ENCODE measurements around the gene SLC39A11.

Gene SLC39A11

DNA sequence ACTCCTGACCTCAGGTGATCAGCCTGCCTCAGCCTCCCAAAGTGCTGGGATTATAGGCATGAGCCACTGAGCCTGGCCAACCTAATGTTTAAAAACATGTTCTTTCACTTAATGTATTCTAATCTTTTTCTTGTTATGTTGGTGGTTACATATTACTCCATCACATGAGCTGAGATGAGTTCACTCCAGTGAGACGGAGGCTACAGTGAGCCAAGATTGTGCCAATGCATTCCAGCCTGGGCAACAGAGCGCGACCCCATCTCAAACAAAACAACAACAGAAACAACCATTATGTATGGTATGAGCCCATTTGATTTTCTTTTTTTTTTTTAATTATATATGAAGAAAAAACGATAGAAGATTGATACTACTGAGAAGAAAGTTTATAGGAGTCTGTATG is 39.6 kb downstream of the SLC39A11 start:
- peaks cover 2% of the 10 kb centered on the region for H3K9me3 Mint-ChIP-seq
- peak overlapping the region in 2 of 3 experiments; percentile 53 to 56 for H3K27ac Mint-ChIP-seq
- H3K4me1 Mint-ChIP-seq = peaks cover 6% of the 10 kb centered on the region
- H3K4me3 Mint-ChIP-seq = no peak overlapping the region
- peaks cover 15% of the 10 kb centered on the region for H3K36me3 Mint-ChIP-seq (ENCODE audit: low read depth)
- TF ChIP-seq, protein P1, sequence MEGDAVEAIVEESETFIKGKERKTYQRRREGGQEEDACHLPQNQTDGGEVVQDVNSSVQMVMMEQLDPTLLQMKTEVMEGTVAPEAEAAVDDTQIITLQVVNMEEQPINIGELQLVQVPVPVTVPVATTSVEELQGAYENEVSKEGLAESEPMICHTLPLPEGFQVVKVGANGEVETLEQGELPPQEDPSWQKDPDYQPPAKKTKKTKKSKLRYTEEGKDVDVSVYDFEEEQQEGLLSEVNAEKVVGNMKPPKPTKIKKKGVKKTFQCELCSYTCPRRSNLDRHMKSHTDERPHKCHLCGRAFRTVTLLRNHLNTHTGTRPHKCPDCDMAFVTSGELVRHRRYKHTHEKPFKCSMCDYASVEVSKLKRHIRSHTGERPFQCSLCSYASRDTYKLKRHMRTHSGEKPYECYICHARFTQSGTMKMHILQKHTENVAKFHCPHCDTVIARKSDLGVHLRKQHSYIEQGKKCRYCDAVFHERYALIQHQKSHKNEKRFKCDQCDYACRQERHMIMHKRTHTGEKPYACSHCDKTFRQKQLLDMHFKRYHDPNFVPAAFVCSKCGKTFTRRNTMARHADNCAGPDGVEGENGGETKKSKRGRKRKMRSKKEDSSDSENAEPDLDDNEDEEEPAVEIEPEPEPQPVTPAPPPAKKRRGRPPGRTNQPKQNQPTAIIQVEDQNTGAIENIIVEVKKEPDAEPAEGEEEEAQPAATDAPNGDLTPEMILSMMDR (IDR thresholded peaks at IDR 0.05; ENCODE audit: unreplicated experiment in 3 of 3) = no peak
- H3K27me3 Mint-ChIP-seq (ENCODE audit: low read depth) = no peaks in the 10 kb centered on the region

DNA sequence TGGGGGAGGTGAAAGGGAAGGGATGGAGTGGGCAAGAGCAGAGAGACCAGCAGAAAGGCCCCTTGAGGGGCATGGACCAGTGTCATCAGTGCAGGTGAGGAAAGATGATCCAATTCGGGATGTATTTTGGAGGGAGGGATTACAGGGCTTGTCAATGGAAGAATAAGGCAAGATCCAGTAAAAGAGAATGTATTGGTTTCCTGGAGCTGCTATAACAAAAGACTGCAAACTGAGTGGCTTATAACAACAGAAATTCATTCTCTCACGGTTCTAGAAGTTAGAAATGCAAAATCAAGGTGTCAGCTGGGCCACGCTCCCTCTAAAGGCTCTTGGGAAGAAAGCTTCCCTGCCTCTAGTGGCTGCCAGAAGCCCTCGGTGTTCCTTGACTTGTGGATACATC is 41.7 kb downstream of the SLC39A11 start:
- TF ChIP-seq, protein P1 (IDR thresholded peaks at IDR 0.05; ENCODE audit: unreplicated experiment in 3 of 3) = no peak
- H3K4me3 Mint-ChIP-seq = no peak overlapping the region
- H3K9me3 Mint-ChIP-seq = peaks cover 2% of the 10 kb centered on the region
- no peaks in the 10 kb centered on the region for H3K27me3 Mint-ChIP-seq (ENCODE audit: low read depth)
- H3K27ac Mint-ChIP-seq = no peak overlapping the region
- H3K4me1 Mint-ChIP-seq = peaks cover 9% of the 10 kb centered on the region
- H3K36me3 Mint-ChIP-seq (ENCODE audit: low read depth) = peaks cover 15% of the 10 kb centered on the region

DNA sequence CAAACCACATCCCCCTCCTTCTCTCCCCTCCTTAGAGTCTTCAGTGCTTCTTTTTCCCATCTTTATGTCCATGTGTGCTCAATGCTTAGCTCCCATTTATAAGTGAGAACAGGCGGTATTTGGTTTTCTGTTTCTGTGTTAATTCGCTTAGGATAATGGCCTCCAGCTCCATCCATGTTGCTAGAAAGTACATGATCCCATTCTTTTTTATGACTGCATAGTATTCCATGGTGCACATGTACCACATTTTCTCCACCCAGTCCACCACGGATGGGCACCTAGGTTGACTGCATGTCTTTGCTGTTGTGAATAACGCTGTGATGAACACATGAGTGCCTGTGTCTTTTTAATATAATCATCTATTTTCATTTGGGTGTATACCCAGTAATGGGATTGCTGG is 44.3 kb downstream of the SLC39A11 start:
- Mint-ChIP-seq H3K4me3 (no peak overlapping the region), H3K9me3 (peaks cover 2% of the 10 kb centered on the region), H3K4me1 (peaks cover 24% of the 10 kb centered on the region), H3K27ac (no peak overlapping the region), H3K27me3 (ENCODE audit: low read depth) (no peaks in the 10 kb centered on the region), H3K36me3 (ENCODE audit: low read depth) (peaks cover 15% of the 10 kb centered on the region)
- TF ChIP-seq, protein P1 (IDR thresholded peaks at IDR 0.05; ENCODE audit: unreplicated experiment in 3 of 3) = no peak

DNA sequence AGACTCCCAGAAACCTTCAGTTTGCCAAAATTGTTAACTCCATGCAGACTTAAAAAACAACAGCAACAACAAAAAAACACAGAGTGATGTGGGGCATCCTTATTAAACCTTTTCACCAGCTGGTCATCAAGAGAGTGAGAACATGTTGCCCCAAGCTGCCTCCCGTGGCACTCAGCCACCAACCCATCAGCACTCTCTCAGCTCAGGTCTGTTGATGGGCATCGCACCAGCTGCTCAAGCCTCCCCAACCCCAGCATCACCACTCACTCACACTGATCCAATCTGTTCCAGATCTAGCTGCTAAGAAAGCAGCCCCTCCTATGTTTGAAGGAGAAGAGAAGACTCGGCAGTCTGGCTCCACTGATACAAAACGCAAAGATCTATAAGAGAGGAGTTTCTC is 46.8 kb downstream of the SLC39A11 start:
- H3K4me3 Mint-ChIP-seq = no peak overlapping the region
- no peaks in the 10 kb centered on the region for H3K27me3 Mint-ChIP-seq (ENCODE audit: low read depth)
- peak overlapping the region in 2 of 3 experiments; percentile 1 to 3 for H3K27ac Mint-ChIP-seq
- peaks cover 10% of the 10 kb centered on the region for H3K9me3 Mint-ChIP-seq
- TF ChIP-seq, protein P1 (IDR thresholded peaks at IDR 0.05; ENCODE audit: unreplicated experiment in 3 of 3) = no peak
- H3K4me1 Mint-ChIP-seq = peaks cover 25% of the 10 kb centered on the region
- H3K36me3 Mint-ChIP-seq (ENCODE audit: low read depth) = peaks cover 15% of the 10 kb centered on the region

DNA sequence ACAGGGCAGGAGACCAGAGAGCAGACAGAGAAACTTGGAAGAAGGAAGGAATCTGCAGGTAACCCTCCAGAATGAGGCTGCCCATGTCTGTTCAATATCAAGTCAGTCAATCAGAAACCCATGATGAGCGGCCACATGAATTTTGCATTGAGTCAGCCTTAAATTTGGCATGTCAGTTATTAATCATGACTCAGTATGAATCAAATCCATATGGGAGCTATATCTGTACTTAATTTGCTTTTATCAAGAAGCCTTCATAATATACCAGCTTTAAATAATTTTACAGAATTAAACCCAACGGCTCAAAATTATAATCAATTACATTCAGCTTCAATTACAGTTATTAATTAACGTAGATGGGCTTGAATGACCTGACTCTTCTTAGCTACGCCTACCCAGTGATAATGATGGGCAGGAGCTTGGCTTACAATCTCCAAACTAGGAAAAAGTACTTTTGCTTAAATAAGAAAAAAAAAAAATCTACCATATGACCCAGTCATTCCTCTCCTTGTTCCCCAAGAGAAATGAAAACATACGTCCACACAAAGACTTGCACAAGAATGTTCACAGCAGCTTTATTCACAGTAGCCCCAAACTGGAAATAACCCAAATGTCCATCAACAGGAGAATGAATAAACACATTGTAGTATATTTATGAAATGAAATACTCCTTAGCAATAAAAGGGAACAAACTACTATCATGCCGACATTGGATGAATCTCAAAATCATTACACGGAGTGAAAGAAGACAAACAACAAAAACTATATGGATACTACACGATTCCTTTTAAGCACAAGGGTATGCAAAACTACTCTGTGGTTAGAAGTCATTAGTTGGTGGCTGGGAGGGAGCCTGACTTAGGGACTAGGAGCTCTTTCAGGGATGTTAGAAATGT is 48.6 kb downstream of the SLC39A11 start:
- Mint-ChIP-seq H3K36me3 (ENCODE audit: low read depth) (peaks cover 14% of the 10 kb centered on the region), H3K27ac (peak overlapping the region; percentile 25 to 67 (median 26)), H3K4me3 (no peak overlapping the region), H3K27me3 (ENCODE audit: low read depth) (no peaks in the 10 kb centered on the region), H3K9me3 (peaks cover 16% of the 10 kb centered on the region), H3K4me1 (peaks cover 25% of the 10 kb centered on the region)
- TF ChIP-seq, protein P1 (IDR thresholded peaks at IDR 0.05; ENCODE audit: unreplicated experiment in 3 of 3) = no peak
